SK-N-MC (cell line): Measurements from ENCODE around the gene C4B.

ENCODE experiments used
- EZH2 ChIP-seq: fragments of 200-600 bp; sonication (generic); IDR thresholded peaks from one replicate; pipeline ENCODE4 v1.6.1; 2017; ENCODE audit warnings: antibody characterized with exemption
- POLR2AphosphoS5 ChIP-seq: IDR thresholded peaks from 2 replicates; pipeline ENCODE4 v1.6.1; 2012; ENCODE audit warnings: mild to moderate bottlenecking, low read depth, low read length, borderline replicate concordance

DNA sequence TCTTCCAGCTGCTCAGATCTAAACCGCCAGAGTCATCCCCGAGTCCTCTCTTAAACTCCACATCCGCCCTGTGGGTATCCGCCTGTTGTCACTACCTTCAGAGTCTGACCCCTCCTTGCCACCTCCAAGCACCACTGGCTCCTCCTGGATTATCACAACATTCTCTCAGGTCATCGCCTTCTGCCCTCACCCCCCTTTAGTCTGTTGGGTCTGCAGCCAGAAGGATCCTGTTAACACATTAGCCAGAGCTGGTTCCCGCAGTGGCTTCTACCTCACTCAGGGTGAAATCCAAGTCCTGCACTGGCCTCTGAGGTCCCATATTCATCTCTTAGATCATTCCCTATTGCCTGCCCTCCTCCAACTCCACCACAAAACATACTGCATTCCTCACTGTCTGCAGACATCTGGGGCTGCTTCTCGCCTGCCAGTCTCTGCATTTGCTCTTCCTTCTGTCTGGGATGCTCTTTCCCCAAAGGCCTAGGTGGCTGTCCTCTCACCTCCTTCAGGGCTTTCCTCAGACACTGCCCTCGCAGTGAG lies 60.5 kb downstream of the C4B start:
- TF ChIP-seq EZH2 (no peak), POLR2AphosphoS5 (no peak)
